Upper lobe of left lung (tissue), 4 donors: ENCODE data around the gene NR4A2.

Source experiments
- CTCF ChIP-seq, 6 experiments: fragments of 450-650 bp in 4 of 6; fragments of 200-600 bp in 2 of 6; sonication (generic) in 2 of 6; IDR thresholded peaks; one replicate each; pipeline ENCODE4 v1.5.1; 2016 to 2019; ENCODE audit warnings: antibody characterized with exemption in 6 of 6
- POLR2A ChIP-seq, 4 donors: fragments of 450-650 bp; IDR thresholded peaks; one replicate each; pipeline ENCODE4 v1.5.1; 2016 to 2017; ENCODE audit warnings: antibody characterized with exemption in 4 of 4, mild to moderate bottlenecking in 2 of 4
- POLR2AphosphoS5 ChIP-seq, 2 donors: sonication (generic); formaldehyde crosslinking; IDR thresholded peaks; one replicate each; pipeline ENCODE4 v1.5.1; 2017; ENCODE audit warnings: antibody characterized with exemption in 2 of 2

GRCh38 chr2:156349605-156350004 lies 17.1 kb upstream of the NR4A2 start:
- TF ChIP-seq POLR2AphosphoS5 (IDR thresholded peaks at IDR 0.05): no peak
- no peak for TF ChIP-seq CTCF (IDR thresholded peaks at IDR 0.05)
- no peak for TF ChIP-seq POLR2A (IDR thresholded peaks at IDR 0.05)
